Gastroesophageal sphincter (tissue), 4 donors: ENCODE results near the gene KIF21A. TPM values are rescaled to one million over a fixed set of nuclear protein-coding genes. Genes with fewer than 3 reads are reported as not detected.

Source experiments
- ATAC-seq: fragments of 150-250 bp; one replicate; pipeline ENCODE4 v1.9.1; 2016; ENCODE audit warnings: mild to moderate bottlenecking, moderate library complexity
- H3K27ac ChIP-seq, 4 donors: fragments of 200-600 bp; sonication (generic) in 3 of 4; 1 replicate in 3 of 4; 2 replicates in 1 of 4; pipeline ENCODE4 v1.5.1; 2016 to 2019
- H3K27me3 ChIP-seq: fragments of 200-600 bp; sonication (generic); one replicate; pipeline ENCODE4 v1.5.1; 2019
- H3K36me3 ChIP-seq, 2 donors: fragments of 200-600 bp; sonication (generic); one replicate each; pipeline ENCODE4 v1.5.1; 2019; ENCODE audit warnings: control low read depth in 1 of 2
- H3K4me1 ChIP-seq, 3 donors: fragments of 200-600 bp; sonication (generic); 1 replicate in 2 of 3; 2 replicates in 1 of 3; pipeline ENCODE4 v1.5.1; 2016 to 2019; ENCODE audit warnings: control low read depth in 2 of 3
- H3K4me3 ChIP-seq, 2 donors: fragments of 200-600 bp; sonication (generic); one replicate each; pipeline ENCODE4 v1.5.1; 2019; ENCODE audit warnings: mild to moderate bottlenecking in 1 of 2, moderate library complexity in 1 of 2
- H3K9me3 ChIP-seq, 3 donors: fragments of 200-600 bp; sonication (generic); one replicate each; pipeline ENCODE4 v1.5.1; 2017 to 2019; ENCODE audit warnings: control low read depth in 2 of 3
- CTCF ChIP-seq, 4 experiments: fragments of 200-600 bp in 2 of 4; fragments of 450-650 bp in 2 of 4; sonication (generic) in 1 of 4; IDR thresholded peaks; one replicate each; pipeline ENCODE4 v1.5.1; 2017 to 2019; ENCODE audit warnings: antibody characterized with exemption in 4 of 4, mild to moderate bottlenecking in 2 of 4, moderate library complexity in 2 of 4
- EP300 ChIP-seq: sonication (generic); formaldehyde crosslinking; IDR thresholded peaks from one replicate; pipeline ENCODE4 v1.6.1; 2017; ENCODE audit warnings: antibody characterized with exemption, mild to moderate bottlenecking
- POLR2A ChIP-seq, 2 donors: fragments of 450-650 bp; IDR thresholded peaks; one replicate each; pipeline ENCODE4 v1.6.1; 2017; ENCODE audit warnings: antibody characterized with exemption in 2 of 2, mild to moderate bottlenecking in 2 of 2, moderate library complexity in 1 of 2
- POLR2AphosphoS5 ChIP-seq: sonication (generic); formaldehyde crosslinking; IDR thresholded peaks from one replicate; pipeline ENCODE4 v1.6.1; 2017; ENCODE audit warnings: antibody characterized with exemption
- WGBS, 2 donors: methylation state at CpG; one replicate each; pipeline ENCODE4 v1.1.5; 2018; ENCODE audit warnings: low coverage in 1 of 2; 5-methylcytosine and 5-hydroxymethylcytosine counted together
- total RNA-seq, 4 donors: library from RNA; depleted of rRNA; stranded (reverse); fragments of >200 nt; gene quantifications; one replicate each; pipeline ENCODE4 v1.1.0, GENCODE V29; 2016

The KIF21A gene
- total RNA-seq, 4 donors from 2014 or later: 6.7 to 27.2 (median 10.9) TPM

GRCh38 chr12:39393890-39394289 is 49.0 kb downstream of the KIF21A start:
- TF ChIP-seq POLR2AphosphoS5 (no peak), EP300 (no peak), CTCF (IDR thresholded peaks at IDR 0.05) (no peak), POLR2A (IDR thresholded peaks at IDR 0.05) (no peak)
- Histone ChIP-seq H3K36me3 (no peaks in the 10 kb centered on the region), H3K9me3 (no peaks in the 10 kb centered on the region), H3K27me3 (no peaks in the 10 kb centered on the region), H3K4me1 (no peaks in the 10 kb centered on the region), H3K27ac (no peak overlapping the region), H3K4me3 (no peak overlapping the region)
- 64 to 70% methylated on average over 5 of the region's 5 CpGs for WGBS, 2 donors
- ATAC-seq: no peak

GRCh38 chr12:39393179-39393578 is 49.7 kb downstream of the KIF21A start:
- Histone ChIP-seq H3K27me3 (no peaks in the 10 kb centered on the region), H3K4me1 (no peaks in the 10 kb centered on the region), H3K27ac (no peak overlapping the region), H3K36me3 (no peaks in the 10 kb centered on the region), H3K4me3 (no peak overlapping the region), H3K9me3 (no peaks in the 10 kb centered on the region)
- no peak for ATAC-seq
- WGBS, 2 donors: 67 to 73% methylated on average over 2 of the region's 2 CpGs
- no peak for TF ChIP-seq POLR2A (IDR thresholded peaks at IDR 0.05)
- no peak for TF ChIP-seq EP300
- no peak for TF ChIP-seq CTCF (IDR thresholded peaks at IDR 0.05)
- TF ChIP-seq POLR2AphosphoS5: no peak

GRCh38 chr12:39392154-39392925 is 50.6 kb downstream of the KIF21A start:
- Histone ChIP-seq H3K4me3 (no peak overlapping the region), H3K4me1 (no peaks in the 10 kb centered on the region), H3K36me3 (no peaks in the 10 kb centered on the region), H3K9me3 (no peaks in the 10 kb centered on the region), H3K27me3 (no peaks in the 10 kb centered on the region), H3K27ac (no peak overlapping the region)
- no peak for ATAC-seq
- WGBS, 2 donors: 50 to 75% methylated on average over 1 of the region's 1 CpG
- TF ChIP-seq POLR2A (IDR thresholded peaks at IDR 0.05) (no peak), CTCF (IDR thresholded peaks at IDR 0.05) (no peak), POLR2AphosphoS5 (no peak), EP300 (no peak)

- no peak for ATAC-seq
- no peaks in the 10 kb centered on the region for H3K9me3 ChIP-seq
- no peak overlapping the region for H3K27ac ChIP-seq
- H3K4me1 ChIP-seq: no peaks in the 10 kb centered on the region
- no peaks in the 10 kb centered on the region for H3K27me3 ChIP-seq
- TF ChIP-seq POLR2AphosphoS5 (no peak), EP300 (no peak), CTCF (IDR thresholded peaks at IDR 0.05) (no peak), POLR2A (IDR thresholded peaks at IDR 0.05) (no peak)
- H3K36me3 ChIP-seq: no peaks in the 10 kb centered on the region
- H3K4me3 ChIP-seq: no peak overlapping the region
Measured at GRCh38 chr12:39390752-39391151, 52.2 kb downstream of the KIF21A start.
